DOHH2 (cell line): ENCODE measurements around the gene RIMS1.

ENCODE experiments used
- H3F3A ChIP-seq: fragments of 200-600 bp; sonication (generic), shearing (Covaris generic); 2 replicates; pipeline ENCODE4 v1.6.0; 2016; ENCODE audit warnings: antibody characterized with exemption, mild to moderate bottlenecking; ENCODE audit not compliant: control insufficient read depth, insufficient read depth
- H3K27ac ChIP-seq: fragments of 200-600 bp; sonication (generic); 2 replicates; pipeline ENCODE4 v1.5.1; 2014; ENCODE audit warnings: low read depth, mild to moderate bottlenecking, low read length, moderate library complexity
- H3K27me3 ChIP-seq: fragments of 200-600 bp; sonication (generic); 2 replicates; pipeline ENCODE4 v1.6.1; 2014; ENCODE audit warnings: mild to moderate bottlenecking, low read length, mixed read lengths; ENCODE audit not compliant: control insufficient read depth
- H3K36me3 ChIP-seq: fragments of 200-600 bp; sonication (generic); 2 replicates; pipeline ENCODE4 v1.6.1; 2014; ENCODE audit warnings: mild to moderate bottlenecking, low read length, moderate library complexity, mixed read lengths; ENCODE audit not compliant: control insufficient read depth
- H3K4me1 ChIP-seq: fragments of 200-600 bp; sonication (generic); 2 replicates; pipeline ENCODE4 v1.6.1; 2014; ENCODE audit warnings: mild to moderate bottlenecking, low read length, mixed read lengths; ENCODE audit not compliant: control insufficient read depth
- H3K4me2 ChIP-seq: fragments of 200-600 bp; sonication (generic); 2 replicates; pipeline ENCODE4 v1.6.0; 2014; ENCODE audit warnings: mild to moderate bottlenecking, low read length, moderate library complexity
- H3K4me3 ChIP-seq: fragments of 200-600 bp; sonication (generic); 2 replicates; pipeline ENCODE4 v1.5.1; 2014; ENCODE audit warnings: mild to moderate bottlenecking, low read length, mixed read lengths
- H3K79me2 ChIP-seq: fragments of 200-600 bp; sonication (generic); 2 replicates; pipeline ENCODE4 v1.6.1; 2014; ENCODE audit warnings: mild to moderate bottlenecking, low read length, mixed read lengths; ENCODE audit not compliant: control insufficient read depth
- H3K9me2 ChIP-seq: fragments of 200-600 bp; sonication (generic); replicated peaks from 2 replicates; pipeline ENCODE4 v1.6.1; 2014; ENCODE audit warnings: mild to moderate bottlenecking, low read length, mixed read lengths; ENCODE audit not compliant: control insufficient read depth
- H3K9me3 ChIP-seq: fragments of 200-600 bp; sonication (generic); 2 replicates; pipeline ENCODE4 v1.6.1; 2014; ENCODE audit warnings: antibody characterized with exemption, low read length, mixed read lengths; ENCODE audit not compliant: control insufficient read depth, insufficient read depth
- H4K20me1 ChIP-seq: fragments of 200-600 bp; sonication (generic); 2 replicates; pipeline ENCODE4 v1.6.0; 2014; ENCODE audit warnings: low read depth, mild to moderate bottlenecking, antibody characterized with exemption, low read length, moderate library complexity; ENCODE audit not compliant: control insufficient read depth, insufficient read depth
- EZH2phosphoT487 ChIP-seq: fragments of 200-600 bp; sonication (generic); IDR thresholded peaks from 2 replicates; pipeline ENCODE4 v1.6.1; 2017; ENCODE audit warnings: borderline replicate concordance, mild to moderate bottlenecking, antibody characterized with exemption, low read length, moderate library complexity, mixed read lengths
- TF ChIP-seq, protein P1 (sequence below): fragments of 200-600 bp; sonication (generic); IDR thresholded peaks from one replicate; pipeline ENCODE4 v1.5.1; 2014; ENCODE audit warnings: antibody characterized with exemption, mild to moderate bottlenecking, low read depth, low read length; ENCODE audit not compliant: poor library complexity, severe bottlenecking

RIMS1 gene

DNA sequence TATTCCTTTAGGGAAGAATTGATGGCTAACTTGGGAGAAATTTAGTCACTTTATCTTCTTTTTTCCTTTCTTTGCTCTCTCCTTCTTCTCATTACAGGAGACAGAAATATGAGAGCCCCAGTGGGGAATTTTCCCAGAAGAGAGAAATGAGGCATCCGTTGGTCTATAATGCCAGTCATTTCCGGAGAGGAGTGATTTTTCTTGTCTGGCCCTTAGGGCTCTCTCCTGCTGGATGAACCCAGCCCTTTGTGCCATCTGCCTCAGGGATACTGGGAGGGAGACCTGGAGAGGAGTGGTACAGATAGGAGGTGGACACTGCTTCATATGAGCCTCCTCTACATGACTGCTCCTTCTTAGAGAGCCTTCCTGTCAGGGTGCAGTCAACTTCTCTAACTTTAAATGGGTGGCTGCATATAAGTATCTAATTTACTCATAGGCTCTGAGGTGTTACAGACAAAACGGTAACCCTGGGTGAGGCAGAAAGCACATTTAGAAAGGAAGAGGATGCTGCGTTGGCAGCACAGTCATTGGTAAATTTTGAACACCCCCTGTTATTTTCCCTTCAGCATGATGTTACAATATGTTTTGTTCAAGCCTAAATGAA lies 21.9 kb downstream of the RIMS1 start:
- Histone ChIP-seq H3K4me1 (no peaks in the 10 kb centered on the region), H4K20me1 (no peaks in the 10 kb centered on the region), H3K79me2 (no peaks in the 10 kb centered on the region), H3K4me3 (no peak overlapping the region), H3K4me2 (no peak overlapping the region), H3K36me3 (no peaks in the 10 kb centered on the region), H3K9me3 (no peaks in the 10 kb centered on the region), H3K27ac (no peak overlapping the region), H3K27me3 (no peaks in the 10 kb centered on the region), H3K9me2 (no peaks in the 10 kb centered on the region), H3F3A (no peaks in the 10 kb centered on the region)
- TF ChIP-seq, protein P1, sequence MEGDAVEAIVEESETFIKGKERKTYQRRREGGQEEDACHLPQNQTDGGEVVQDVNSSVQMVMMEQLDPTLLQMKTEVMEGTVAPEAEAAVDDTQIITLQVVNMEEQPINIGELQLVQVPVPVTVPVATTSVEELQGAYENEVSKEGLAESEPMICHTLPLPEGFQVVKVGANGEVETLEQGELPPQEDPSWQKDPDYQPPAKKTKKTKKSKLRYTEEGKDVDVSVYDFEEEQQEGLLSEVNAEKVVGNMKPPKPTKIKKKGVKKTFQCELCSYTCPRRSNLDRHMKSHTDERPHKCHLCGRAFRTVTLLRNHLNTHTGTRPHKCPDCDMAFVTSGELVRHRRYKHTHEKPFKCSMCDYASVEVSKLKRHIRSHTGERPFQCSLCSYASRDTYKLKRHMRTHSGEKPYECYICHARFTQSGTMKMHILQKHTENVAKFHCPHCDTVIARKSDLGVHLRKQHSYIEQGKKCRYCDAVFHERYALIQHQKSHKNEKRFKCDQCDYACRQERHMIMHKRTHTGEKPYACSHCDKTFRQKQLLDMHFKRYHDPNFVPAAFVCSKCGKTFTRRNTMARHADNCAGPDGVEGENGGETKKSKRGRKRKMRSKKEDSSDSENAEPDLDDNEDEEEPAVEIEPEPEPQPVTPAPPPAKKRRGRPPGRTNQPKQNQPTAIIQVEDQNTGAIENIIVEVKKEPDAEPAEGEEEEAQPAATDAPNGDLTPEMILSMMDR = no peak
- no peak for TF ChIP-seq EZH2phosphoT487

DNA sequence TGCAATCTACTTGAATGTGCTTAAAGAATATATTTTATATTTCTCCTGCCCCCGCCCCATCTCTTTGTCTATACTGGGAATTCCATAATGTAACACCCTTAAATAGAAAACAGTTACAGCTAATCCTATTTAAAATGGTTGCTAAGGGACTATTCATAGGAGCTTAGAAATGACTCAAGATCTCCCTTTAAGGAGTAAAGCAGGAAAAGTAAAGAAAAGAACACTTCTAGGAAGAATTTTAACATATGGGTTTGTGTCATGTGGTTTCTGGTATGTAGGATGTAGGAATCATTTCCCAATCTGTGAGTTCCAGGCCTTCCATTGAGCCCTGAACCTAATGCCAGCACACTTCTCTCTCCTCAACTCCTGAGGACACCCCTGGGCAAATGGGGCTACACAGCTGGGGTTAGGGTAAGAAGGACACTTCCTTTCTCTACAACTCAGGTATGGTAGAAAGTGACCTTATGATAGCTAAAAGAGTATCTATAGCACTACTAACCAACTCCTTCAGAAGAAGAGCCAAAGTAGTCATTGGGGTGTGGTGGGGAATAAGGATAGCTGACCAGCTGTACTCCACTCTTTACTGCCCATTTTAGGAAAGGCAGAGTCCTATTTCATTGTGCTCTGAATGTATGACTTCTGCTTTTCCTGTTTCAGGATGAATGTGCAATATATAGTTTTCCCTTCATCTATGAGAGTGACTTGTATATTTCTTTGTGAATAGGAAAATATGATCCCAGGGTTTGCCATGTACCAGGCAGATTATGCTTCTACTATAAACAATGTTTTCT lies 27.3 kb downstream of the RIMS1 start:
- Histone ChIP-seq H3K36me3 (no peaks in the 10 kb centered on the region), H3K4me2 (no peak overlapping the region), H3F3A (no peaks in the 10 kb centered on the region), H3K79me2 (no peaks in the 10 kb centered on the region), H3K9me3 (no peaks in the 10 kb centered on the region; the same call in 1 of the 2 replicates), H3K4me1 (no peaks in the 10 kb centered on the region), H3K27me3 (no peaks in the 10 kb centered on the region), H3K27ac (no peak overlapping the region), H4K20me1 (no peaks in the 10 kb centered on the region), H3K4me3 (no peak overlapping the region), H3K9me2 (no peaks in the 10 kb centered on the region)
- TF ChIP-seq, protein P1 = no peak
- TF ChIP-seq EZH2phosphoT487 = no peak

DNA sequence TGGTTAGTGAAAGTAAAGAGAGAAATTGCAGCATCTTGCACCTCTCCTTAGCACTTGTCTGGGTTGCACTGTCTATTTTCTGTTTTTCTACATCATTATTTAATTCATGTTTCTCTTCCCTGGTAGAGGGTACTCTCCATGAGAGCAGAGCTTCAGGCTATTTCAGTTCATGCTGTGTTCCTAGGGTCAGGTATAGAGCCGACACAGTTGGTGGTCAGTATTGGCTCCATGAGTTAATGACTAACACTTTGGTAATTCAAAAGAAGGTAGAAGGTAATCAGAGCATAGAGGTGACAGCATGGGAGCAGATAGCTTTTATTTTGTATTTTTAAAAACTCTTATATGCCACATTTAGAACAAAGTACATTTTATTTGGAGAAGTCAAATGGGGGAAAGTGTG lies 42.7 kb downstream of the RIMS1 start:
- H3F3A ChIP-seq = no peaks in the 10 kb centered on the region
- H3K9me2 ChIP-seq = no peaks in the 10 kb centered on the region
- H3K4me2 ChIP-seq = no peak overlapping the region
- no peak overlapping the region for H3K4me3 ChIP-seq
- H3K27ac ChIP-seq = no peak overlapping the region
- no peaks in the 10 kb centered on the region for H3K79me2 ChIP-seq
- no peaks in the 10 kb centered on the region for H3K9me3 ChIP-seq
- no peaks in the 10 kb centered on the region for H4K20me1 ChIP-seq
- H3K36me3 ChIP-seq = no peaks in the 10 kb centered on the region
- no peaks in the 10 kb centered on the region for H3K27me3 ChIP-seq
- TF ChIP-seq, protein P1 = no peak
- no peak for TF ChIP-seq EZH2phosphoT487
- no peaks in the 10 kb centered on the region for H3K4me1 ChIP-seq
